HG03378 (cell line): Measurements from ENCODE around the gene LYZ.

ENCODE experiments used
- ATAC-seq: cut with Tn5 transposase; IDR thresholded peaks from one replicate; pipeline ENCODE4 v1.9.1; 2021; ENCODE audit warnings: mild to moderate bottlenecking, moderate library complexity; ENCODE audit not compliant: unreplicated experiment

The LYZ gene

GRCh38 chr12:69338120-69338859, 9.9 kb upstream of the LYZ start:
- no peak for ATAC-seq

- no peak for ATAC-seq
Observed at GRCh38 chr12:69338936-69339335, 9.2 kb upstream of the LYZ start.

DNA sequence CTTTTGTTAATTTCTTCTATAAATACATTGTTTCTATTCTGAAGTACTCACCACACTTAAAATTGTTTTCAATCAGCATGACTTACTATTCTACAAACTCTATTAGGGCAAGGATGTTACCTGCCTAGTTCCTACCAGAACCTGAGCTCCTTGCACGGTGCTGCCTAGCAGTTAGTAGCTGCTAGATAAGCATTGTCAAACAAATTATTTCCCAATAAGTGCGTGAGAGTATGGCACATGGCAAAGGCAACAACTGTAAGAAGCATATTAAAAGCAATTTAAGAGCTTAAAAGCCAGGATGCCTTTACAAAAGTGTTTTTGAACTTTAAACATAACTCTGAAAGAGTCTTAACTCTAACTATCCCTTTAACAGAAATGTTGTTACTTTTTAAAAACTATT, 8.2 kb upstream of the LYZ start:
- ATAC-seq = no peak

- no peak for ATAC-seq
Observed at GRCh38 chr12:69341328-69341727, 6.9 kb upstream of the LYZ start.

DNA sequence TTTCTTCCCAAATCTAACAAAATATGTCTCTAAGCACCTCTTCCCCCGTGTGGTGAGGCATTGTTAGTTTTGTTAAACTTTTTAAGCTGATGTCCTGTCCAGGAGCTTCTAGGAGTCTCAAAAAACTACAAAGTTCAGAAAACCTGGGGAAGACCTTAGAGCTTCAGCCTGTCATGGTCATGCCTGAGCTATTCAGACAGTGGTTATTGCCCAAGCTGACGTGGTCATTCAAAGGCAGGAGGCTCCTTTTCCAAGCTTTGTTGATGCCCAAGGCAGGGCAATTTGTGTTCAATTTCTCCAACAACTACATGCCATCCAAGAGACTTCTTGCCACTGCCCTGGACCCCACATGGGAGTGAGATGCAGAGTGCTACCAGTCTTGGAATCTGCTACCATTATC, 5.8 kb upstream of the LYZ start:
- ATAC-seq = no peak

GRCh38 chr12:69343357-69343756, 4.8 kb upstream of the LYZ start:
- no peak for ATAC-seq

DNA sequence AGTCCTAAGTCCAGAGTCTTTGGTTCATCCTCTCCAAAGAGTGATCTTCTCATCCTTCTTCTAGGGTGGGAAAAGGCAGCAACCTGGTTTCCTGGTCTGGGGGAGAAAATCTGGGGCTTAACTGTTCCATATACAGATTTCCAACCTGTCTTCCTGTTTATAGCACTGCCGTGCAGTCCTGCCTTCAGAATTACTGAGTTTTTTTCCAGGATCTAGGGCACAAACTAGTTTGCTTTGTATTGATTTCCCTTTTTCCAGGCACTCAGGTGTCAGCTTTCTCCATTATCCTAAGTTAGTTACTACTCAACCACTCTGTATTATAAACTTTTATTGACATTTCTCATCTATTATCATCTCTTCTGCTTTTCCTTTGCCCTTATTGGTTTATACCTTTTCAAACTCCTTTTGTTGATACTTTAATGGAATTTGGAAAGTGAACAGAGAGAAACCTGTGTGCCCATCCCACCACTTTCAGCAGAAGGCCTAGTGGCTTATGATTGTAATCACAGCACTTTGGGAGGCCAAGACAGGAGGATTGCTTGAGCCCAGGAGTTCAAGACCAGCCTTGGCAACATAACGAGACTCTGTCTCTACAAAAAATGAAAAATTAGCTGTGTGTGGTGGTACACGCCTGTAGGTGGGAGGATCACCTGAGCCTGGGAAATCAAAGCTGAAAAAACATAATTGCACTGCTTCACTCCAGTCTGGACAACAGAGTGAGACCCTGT, 4.1 kb upstream of the LYZ start:
- ATAC-seq = no peak

- no peak for ATAC-seq
Observed at GRCh38 chr12:69345077-69345476, 3.1 kb upstream of the LYZ start.

DNA sequence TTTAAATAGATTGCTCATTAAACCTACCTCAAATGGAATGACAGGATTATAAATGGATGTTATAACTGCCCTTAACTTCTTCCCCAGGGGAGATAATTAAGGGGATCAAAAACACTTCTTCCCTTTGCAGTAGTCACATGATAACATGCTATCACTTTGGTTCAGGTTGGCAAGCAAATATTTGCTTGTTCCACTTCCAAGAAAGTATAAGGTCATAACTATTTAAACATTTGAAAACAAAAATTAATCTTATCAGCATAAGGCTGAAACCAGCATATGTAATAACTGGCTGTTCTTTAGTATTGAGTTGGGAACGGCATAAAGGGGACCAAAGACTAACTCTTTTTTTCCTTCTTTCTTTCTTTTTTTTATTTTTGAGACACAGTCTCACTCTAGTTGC, 2.4 kb upstream of the LYZ start:
- ATAC-seq = no peak

DNA sequence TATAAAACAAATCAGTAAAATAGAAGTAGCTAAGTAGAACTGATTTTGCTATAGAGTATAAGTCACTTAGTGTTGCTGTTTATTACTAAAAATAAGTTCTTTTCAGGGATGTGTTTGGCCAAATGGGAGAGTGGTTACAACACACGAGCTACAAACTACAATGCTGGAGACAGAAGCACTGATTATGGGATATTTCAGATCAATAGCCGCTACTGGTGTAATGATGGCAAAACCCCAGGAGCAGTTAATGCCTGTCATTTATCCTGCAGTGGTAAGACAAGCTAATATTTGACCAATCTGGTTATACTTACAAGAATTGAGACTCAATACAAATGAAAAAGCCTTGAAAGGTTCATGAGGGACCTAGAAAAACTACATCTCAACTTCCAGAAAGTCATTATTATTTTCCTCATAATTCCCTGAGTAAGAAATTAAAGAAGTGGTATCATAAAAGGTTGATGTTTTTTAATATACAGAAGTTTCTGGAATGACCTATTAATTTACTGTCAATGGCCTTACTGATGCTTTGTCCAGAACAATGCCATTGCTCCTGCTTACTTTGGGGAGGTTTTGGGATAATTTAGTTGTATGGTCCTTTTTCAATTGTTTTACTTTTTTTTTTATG, 1.9 kb downstream of the LYZ start:
- no peak for ATAC-seq

DNA sequence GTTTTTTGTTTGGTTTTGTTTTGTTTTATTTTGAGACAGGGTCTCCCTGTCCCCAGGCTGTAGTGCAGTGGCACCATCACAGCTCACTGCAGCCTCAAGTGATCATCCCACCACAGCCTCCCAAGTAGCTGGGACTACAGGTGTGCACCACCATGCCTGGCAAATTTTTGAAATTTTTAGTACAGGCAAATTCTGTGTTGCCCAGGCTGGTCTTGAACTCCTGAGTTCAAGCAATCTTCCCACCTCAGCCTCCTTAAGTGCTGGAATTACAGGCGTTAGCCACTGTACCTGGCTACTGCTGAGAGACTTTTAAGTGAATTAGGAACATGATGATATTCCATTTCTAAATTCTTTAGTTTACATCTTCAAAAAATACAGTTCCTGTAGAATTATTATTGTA, 2.6 kb downstream of the LYZ start:
- no peak for ATAC-seq

DNA sequence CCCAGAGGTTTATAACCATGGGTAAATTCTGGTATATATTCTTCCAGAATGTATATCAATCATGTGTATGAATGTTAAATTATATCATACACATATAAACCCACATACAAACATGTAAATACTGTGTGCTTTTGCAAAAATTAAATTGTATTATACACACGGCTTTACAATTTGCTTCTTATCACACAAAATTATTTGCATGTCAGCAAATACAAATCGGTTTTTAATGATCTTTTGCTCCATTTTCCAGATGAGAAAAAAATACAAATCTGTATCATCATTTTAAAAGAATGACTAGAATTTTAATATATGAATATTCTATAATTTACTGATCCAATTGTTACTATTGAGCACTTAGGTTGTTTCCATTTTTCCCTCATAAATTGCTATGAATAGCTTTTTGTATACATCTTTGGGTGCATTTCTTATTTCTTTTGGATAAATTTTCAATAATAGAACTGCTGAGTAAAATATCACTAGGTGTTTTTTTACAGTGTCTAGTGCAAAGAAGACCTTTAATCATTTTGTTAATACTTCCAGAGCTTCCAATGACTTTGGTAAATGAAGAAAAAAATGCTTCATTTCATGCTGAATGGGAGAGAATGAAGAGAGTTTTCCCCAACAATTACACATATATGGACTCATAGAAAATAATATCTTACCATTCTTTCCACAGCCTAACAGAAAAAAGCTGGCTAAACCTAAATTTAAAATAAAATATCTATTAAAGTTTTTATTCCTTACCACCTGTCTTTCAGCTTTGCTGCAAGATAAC, 3.5 kb downstream of the LYZ start:
- no peak for ATAC-seq

- ATAC-seq = no peak
Observed at GRCh38 chr12:69352904-69353303, 4.7 kb downstream of the LYZ start.

DNA sequence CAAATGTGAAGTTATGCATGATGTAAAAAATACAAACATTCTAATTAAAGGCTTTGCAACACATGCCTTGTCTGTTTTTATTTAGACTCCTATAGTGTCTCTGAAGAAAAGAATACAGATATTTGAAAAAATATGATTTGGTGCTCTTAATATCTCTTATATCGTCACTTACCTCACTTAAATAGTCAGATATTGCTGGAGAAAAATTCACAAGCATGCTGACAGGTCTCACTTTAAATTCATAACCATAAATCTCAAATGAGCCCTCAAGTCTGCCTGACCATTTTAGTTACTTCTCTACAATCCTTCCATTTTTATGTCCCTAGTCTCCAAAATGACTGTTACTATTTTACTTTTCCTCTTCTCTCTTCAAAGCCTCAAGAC, 6.0 kb downstream of the LYZ start:
- ATAC-seq = no peak

DNA sequence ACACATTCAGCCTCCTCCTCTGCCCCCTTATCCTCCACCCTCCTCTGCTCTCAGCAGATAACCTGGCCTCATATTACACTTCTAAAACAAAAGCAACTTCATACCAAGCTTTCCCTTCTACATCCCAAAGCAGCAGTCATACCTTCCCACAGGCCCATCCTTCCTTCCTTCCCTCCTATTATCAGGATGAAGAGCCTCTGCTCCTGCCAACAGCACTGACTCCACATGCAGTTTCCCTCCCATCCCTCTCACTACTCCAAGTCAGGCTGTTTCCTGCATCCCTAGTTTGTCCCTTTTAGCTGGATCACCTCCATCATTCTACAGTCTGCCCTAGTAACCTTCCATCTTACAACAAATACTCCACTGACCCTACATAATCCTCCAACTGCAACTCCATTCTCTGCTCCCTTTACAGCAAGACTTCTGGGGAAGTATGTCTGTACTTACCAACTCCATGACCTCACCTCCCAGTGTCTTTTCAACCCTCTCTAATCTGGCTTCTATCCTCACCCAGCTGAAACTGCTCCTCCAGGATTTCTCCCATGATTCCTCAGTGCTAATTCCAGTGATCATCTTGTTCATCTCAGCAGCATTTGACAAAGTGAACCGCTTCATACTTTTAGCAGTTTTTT, 6.5 kb downstream of the LYZ start:
- no peak for ATAC-seq

DNA sequence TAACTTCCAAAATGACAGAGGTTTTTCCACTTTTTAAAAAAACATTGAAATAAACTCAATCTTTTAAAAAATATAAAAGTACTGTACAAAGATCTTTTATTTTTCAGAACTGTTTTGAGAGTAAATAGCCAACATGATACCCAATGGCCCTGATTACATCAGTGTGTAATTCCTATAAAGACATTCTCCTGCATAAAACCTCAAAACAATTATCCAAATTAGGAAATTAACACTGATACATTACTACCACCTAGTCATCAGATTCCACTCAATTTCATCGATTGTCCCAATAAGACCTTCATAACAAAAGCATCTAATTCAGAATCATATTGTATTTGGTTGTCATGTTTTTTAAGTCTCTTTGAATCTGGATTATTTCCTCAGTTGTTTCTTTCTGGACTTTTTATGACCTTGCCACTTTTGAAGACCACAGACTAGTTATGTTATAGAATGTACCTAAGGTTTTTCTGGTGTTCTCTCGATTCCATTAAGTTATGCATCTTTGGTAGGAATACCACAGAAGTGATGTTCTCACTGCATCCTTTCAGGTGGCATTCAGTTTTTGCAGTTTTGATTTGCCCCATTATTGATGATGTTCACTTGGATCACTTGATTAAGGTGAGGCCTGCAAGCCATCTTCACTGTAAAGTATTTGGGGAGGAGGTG, 7.3 kb downstream of the LYZ start:
- ATAC-seq = no peak

GRCh38 chr12:69359531-69360347, 11.6 kb downstream of the LYZ start, which contains the start of gene YEATS4:
Gene YEATS4 (plus strand): TSS chr12:69359743. CDS start chr12:69359973, 230 bp downstream.
- ATAC-seq = peak; percentile 75

- ATAC-seq = no peak
Observed at GRCh38 chr12:69360348-69360672, 12.1 kb downstream of the LYZ start.

- no peak for ATAC-seq
Observed at GRCh38 chr12:69366796-69367195, 18.6 kb downstream of the LYZ start.

DNA sequence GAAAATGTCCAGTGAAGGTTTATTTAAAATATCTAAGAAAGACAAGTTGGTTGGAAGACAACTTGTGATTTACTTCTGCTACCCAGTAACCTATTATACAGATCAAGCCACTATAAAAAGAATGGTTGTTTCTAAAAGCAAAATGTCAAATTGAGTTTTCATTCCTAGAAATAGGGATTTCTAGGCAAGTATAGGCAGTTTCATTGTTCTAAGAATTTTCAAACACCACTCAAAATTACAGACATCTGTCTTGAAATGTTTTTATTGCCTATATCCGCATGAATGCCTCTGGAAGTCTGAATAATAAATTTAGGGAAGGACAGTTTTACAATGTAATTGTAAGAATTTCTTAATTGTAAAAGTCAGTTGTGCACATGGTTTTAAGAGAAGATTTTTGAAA, 20.0 kb downstream of the LYZ start:
- ATAC-seq = no peak
